Sigmoid colon (tissue), 4 donors: Measurements from ENCODE around the gene CDCA5.

Source experiments
- CTCF ChIP-seq, 4 experiments: fragments of 450-650 bp in 3 of 4; fragments of 200-600 bp in 1 of 4; IDR thresholded peaks; one replicate each; pipeline ENCODE4 v1.5.1; 2016 to 2019; ENCODE audit warnings: antibody characterized with exemption in 4 of 4, mild to moderate bottlenecking in 3 of 4, moderate library complexity in 2 of 4
- POLR2A ChIP-seq, 2 donors: fragments of 450-650 bp; IDR thresholded peaks; one replicate each; pipeline ENCODE4 v1.6.1; 2016; ENCODE audit warnings: antibody characterized with exemption in 2 of 2, mild to moderate bottlenecking in 2 of 2, moderate library complexity in 2 of 2
- POLR2AphosphoS5 ChIP-seq, 4 donors: sonication (generic); formaldehyde crosslinking; IDR thresholded peaks; one replicate each; pipeline ENCODE4 v1.6.1; 2017; ENCODE audit warnings: antibody characterized with exemption in 4 of 4

GRCh38 chr11:65058012-65058411, 25.8 kb downstream of the CDCA5 start:
- TF ChIP-seq POLR2AphosphoS5 (IDR thresholded peaks at IDR 0.05) (no peak), POLR2A (IDR thresholded peaks at IDR 0.05) (no peak), CTCF (IDR thresholded peaks at IDR 0.05) (no peak)
